Islet precursor cell (in vitro differentiated cells): ENCODE measurements around the gene DCD.
"Not testable (repeated sequence)": the region's sequence is repeated elsewhere in the genome, so short reads cannot be mapped to it uniquely, and the experiment has no call there.

Experiments used
- DNase-seq: peaks from one replicate; pipeline ENCODE4 v3.0.0-alpha.2; 2018

DCD gene

GRCh38 chr12:54648265-54648664, at the start of gene DCD:
TSS of gene DCD (minus strand) at chr12:54648365. CDS start at chr12:54648303, 62 bp downstream.
- no peak for DNase-seq

- DNase-seq: no peak
Measured at GRCh38 chr12:54697851-54698250, 49.7 kb upstream of the DCD start.

GRCh38 chr12:54692353-54692752, 44.2 kb upstream of the DCD start:
- DNase-seq: no peak

GRCh38 chr12:54689984-54690383, 41.8 kb upstream of the DCD start:
- DNase-seq: peak; percentile 71

- DNase-seq: no peak
Measured at GRCh38 chr12:54689034-54689372, 40.8 kb upstream of the DCD start.

GRCh38 chr12:54688309-54689033, 40.3 kb upstream of the DCD start:
- DNase-seq: no peak

- DNase-seq: no peak
Measured at GRCh38 chr12:54684636-54685630, 36.8 kb upstream of the DCD start.

GRCh38 chr12:54683398-54683797, 35.2 kb upstream of the DCD start:
- DNase-seq: no peak

- no peak for DNase-seq
Measured at GRCh38 chr12:54682674-54683073, 34.5 kb upstream of the DCD start.

GRCh38 chr12:54680374-54680773, 32.2 kb upstream of the DCD start:
- DNase-seq: peak; percentile 82

GRCh38 chr12:54678131-54678530, 30.0 kb upstream of the DCD start:
- DNase-seq: peak; percentile 50

GRCh38 chr12:54667945-54668344, 19.8 kb upstream of the DCD start:
- peak; percentile 32 for DNase-seq

GRCh38 chr12:54666008-54666407, 17.8 kb upstream of the DCD start:
- DNase-seq: peak; percentile 25

- DNase-seq: not testable (repeated sequence)
Measured at GRCh38 chr12:54665022-54665635, 17.0 kb upstream of the DCD start.

GRCh38 chr12:54663603-54664002, 15.4 kb upstream of the DCD start:
- DNase-seq: no peak

- peak; percentile 40 for DNase-seq
Measured at GRCh38 chr12:54662026-54662425, 13.9 kb upstream of the DCD start.

- peak; percentile 30 for DNase-seq
Measured at GRCh38 chr12:54661048-54661447, 12.9 kb upstream of the DCD start.

GRCh38 chr12:54660320-54660962, 12.3 kb upstream of the DCD start:
- peak; percentile 22 for DNase-seq

- DNase-seq: peak; percentile 92
Measured at GRCh38 chr12:54658306-54659264, 10.4 kb upstream of the DCD start.

- DNase-seq: peak; percentile 22
Measured at GRCh38 chr12:54657105-54657607, 9.0 kb upstream of the DCD start.

GRCh38 chr12:54654926-54655325, 6.8 kb upstream of the DCD start:
- DNase-seq: peak; percentile 75

- no peak for DNase-seq
Measured at GRCh38 chr12:54653025-54653424, 4.9 kb upstream of the DCD start.
